ENCODE measurements around the gene SIM1.

DNA sequence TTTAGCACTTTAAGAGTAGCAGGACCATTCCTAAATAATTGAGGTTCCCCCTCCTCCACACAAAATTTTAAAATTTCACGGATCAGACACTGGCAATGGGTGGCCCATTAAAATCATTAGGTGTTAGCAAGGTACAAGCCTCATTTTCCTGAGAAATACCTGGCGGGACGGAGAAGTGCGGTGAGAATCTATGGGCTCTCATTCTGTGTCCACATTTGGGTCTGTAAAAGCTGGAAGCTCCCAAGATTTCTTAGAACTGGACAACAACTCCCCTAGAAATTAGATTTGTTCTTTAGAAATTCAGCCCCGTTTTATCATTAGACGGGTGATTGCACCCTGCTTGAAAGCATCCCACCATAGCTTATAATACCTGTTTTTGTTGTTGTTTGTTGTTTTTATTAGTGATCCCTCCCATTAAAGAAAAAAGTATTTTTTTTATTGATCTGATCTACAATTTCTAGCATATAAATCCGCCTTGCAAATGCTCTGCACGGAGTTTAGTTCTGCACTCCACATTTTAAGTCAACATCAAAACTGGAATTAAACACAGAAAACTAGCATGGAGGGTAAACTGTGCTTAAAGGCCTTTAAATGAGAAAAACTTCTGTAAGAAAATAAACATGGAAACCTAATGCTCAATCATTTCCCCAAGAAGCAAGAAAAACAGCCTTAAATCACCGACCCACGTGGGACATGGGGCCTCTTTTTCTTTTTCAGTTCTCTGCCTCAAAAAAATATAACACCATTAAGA lies 5.7 kb downstream of the SIM1 start:
- TF ChIP-seq, protein P1, sequence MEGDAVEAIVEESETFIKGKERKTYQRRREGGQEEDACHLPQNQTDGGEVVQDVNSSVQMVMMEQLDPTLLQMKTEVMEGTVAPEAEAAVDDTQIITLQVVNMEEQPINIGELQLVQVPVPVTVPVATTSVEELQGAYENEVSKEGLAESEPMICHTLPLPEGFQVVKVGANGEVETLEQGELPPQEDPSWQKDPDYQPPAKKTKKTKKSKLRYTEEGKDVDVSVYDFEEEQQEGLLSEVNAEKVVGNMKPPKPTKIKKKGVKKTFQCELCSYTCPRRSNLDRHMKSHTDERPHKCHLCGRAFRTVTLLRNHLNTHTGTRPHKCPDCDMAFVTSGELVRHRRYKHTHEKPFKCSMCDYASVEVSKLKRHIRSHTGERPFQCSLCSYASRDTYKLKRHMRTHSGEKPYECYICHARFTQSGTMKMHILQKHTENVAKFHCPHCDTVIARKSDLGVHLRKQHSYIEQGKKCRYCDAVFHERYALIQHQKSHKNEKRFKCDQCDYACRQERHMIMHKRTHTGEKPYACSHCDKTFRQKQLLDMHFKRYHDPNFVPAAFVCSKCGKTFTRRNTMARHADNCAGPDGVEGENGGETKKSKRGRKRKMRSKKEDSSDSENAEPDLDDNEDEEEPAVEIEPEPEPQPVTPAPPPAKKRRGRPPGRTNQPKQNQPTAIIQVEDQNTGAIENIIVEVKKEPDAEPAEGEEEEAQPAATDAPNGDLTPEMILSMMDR (conservative IDR thresholded peaks at IDR 0.05), result no peak
- TF ChIP-seq EZH2 (IDR thresholded peaks at IDR 0.05; ENCODE audit: low read depth), result no peak
